H9 (cell line): ENCODE measurements around the gene PLXNA2. TPM values are rescaled to one million over a fixed set of nuclear protein-coding genes. Genes with fewer than 3 reads are reported as not detected.

ENCODE experiments used
- DNase-seq: peaks from one replicate; pipeline ENCODE4 v3.0.0-alpha.2; 2017
- H2AFZ ChIP-seq: one replicate; pipeline ENCODE4 v1.6.1; 2013; ENCODE audit warnings: mild to moderate bottlenecking, low read length, control low read depth, moderate library complexity
- H2AK5ac ChIP-seq: 2 replicates; pipeline ENCODE4 v1.6.1; 2013; ENCODE audit warnings: low read length, control low read depth, mixed read lengths; ENCODE audit not compliant: insufficient read length
- H2BK120ac ChIP-seq: one replicate; pipeline ENCODE4 v1.6.1; 2013; ENCODE audit warnings: low read depth, mild to moderate bottlenecking, low read length, control low read depth, inconsistent platforms; ENCODE audit not compliant: poor library complexity, severe bottlenecking
- H2BK12ac ChIP-seq: 2 replicates; pipeline ENCODE4 v1.6.1; 2013; ENCODE audit warnings: low read length, control low read depth, mixed read lengths, low read depth; ENCODE audit not compliant: insufficient read length
- H2BK15ac ChIP-seq: 2 replicates; pipeline ENCODE4 v1.6.1; 2013; ENCODE audit warnings: low read depth, low read length, control low read depth
- H2BK20ac ChIP-seq: one replicate; pipeline ENCODE4 v1.6.1; 2013; ENCODE audit warnings: low read depth, mild to moderate bottlenecking, low read length, control low read depth, inconsistent platforms; ENCODE audit not compliant: poor library complexity, severe bottlenecking
- H2BK5ac ChIP-seq: 2 replicates; pipeline ENCODE4 v1.6.1; 2013; ENCODE audit warnings: low read length, control low read depth, mixed read lengths; ENCODE audit not compliant: insufficient read length
- H3K14ac ChIP-seq: 2 replicates; pipeline ENCODE4 v1.6.1; 2013; ENCODE audit warnings: low read length, control low read depth; ENCODE audit not compliant: insufficient read depth
- H3K18ac ChIP-seq: 2 replicates; pipeline ENCODE4 v1.6.1; 2013; ENCODE audit warnings: low read depth, mild to moderate bottlenecking, mixed read lengths, low read length, control low read depth; ENCODE audit not compliant: insufficient read length
- H3K23ac ChIP-seq: 2 replicates; pipeline ENCODE4 v1.6.1; 2013; ENCODE audit warnings: low read length, control low read depth, mixed read lengths, low read depth; ENCODE audit not compliant: insufficient read length
- H3K23me2 ChIP-seq: 2 replicates; pipeline ENCODE4 v1.6.1; 2013; ENCODE audit warnings: low read depth, mild to moderate bottlenecking, mixed read lengths, low read length, control low read depth; ENCODE audit not compliant: insufficient read length, poor library complexity, severe bottlenecking
- H3K27ac ChIP-seq: 2 replicates; pipeline ENCODE4 v1.5.1; 2013; ENCODE audit warnings: low read length, control low read depth, mixed read lengths, low read depth; ENCODE audit not compliant: insufficient read length
- H3K27me3 ChIP-seq: 2 replicates; pipeline ENCODE4 v1.6.1; 2013; ENCODE audit warnings: low read length, control low read depth, inconsistent platforms; ENCODE audit not compliant: insufficient read depth
- H3K4ac ChIP-seq: 2 replicates; pipeline ENCODE4 v1.6.1; 2013; ENCODE audit warnings: low read depth, mild to moderate bottlenecking, control low read depth, inconsistent platforms, low read length, moderate library complexity
- H3K4me1 ChIP-seq: 2 replicates; pipeline ENCODE4 v1.6.1; 2013; ENCODE audit warnings: low read length, control low read depth, inconsistent platforms; ENCODE audit not compliant: insufficient read depth
- H3K4me2 ChIP-seq: 2 replicates; pipeline ENCODE4 v1.6.1; 2013; ENCODE audit warnings: low read length, control low read depth, mixed read lengths; ENCODE audit not compliant: insufficient read length, insufficient read depth
- H3K56ac ChIP-seq: 2 replicates; pipeline ENCODE4 v1.6.1; 2013; ENCODE audit warnings: low read depth, mild to moderate bottlenecking, mixed read lengths, low read length, control low read depth; ENCODE audit not compliant: insufficient read length
- H3K79me1 ChIP-seq: 2 replicates; pipeline ENCODE4 v1.6.1; 2013; ENCODE audit warnings: low read depth, mild to moderate bottlenecking, moderate library complexity, low read length, control low read depth, inconsistent platforms; ENCODE audit not compliant: insufficient read depth, poor library complexity, severe bottlenecking
- H3K79me2 ChIP-seq: 2 replicates; pipeline ENCODE4 v1.6.1; 2013; ENCODE audit warnings: low read length, control low read depth, inconsistent platforms; ENCODE audit not compliant: insufficient read depth
- H3K9ac ChIP-seq: 2 replicates; pipeline ENCODE4 v1.6.1; 2013; ENCODE audit warnings: low read length, control low read depth, mixed read lengths; ENCODE audit not compliant: insufficient read length; ENCODE audit errors: extremely low read depth
- H3K9me3 ChIP-seq: one replicate; pipeline ENCODE4 v1.6.1; 2013; ENCODE audit warnings: low read depth, low read length, inconsistent platforms; ENCODE audit not compliant: control insufficient read depth
- H3T11ph ChIP-seq: one replicate; pipeline ENCODE4 v1.6.1; 2013; ENCODE audit warnings: mild to moderate bottlenecking, low read length, control low read depth, inconsistent platforms
- H4K20me1 ChIP-seq: one replicate; pipeline ENCODE4 v1.6.1; 2013; ENCODE audit not compliant: control insufficient read depth, insufficient read length, insufficient read depth
- H4K5ac ChIP-seq: 2 replicates; pipeline ENCODE4 v1.6.1; 2013; ENCODE audit warnings: low read depth, mild to moderate bottlenecking, mixed read lengths, low read length, control low read depth; ENCODE audit not compliant: insufficient read length
- H4K8ac ChIP-seq: replicated peaks from 2 replicates; pipeline ENCODE4 v1.6.1; 2013; ENCODE audit warnings: low read length, control low read depth, mixed read lengths, low read depth; ENCODE audit not compliant: insufficient read length
- H4K91ac ChIP-seq: 2 replicates; pipeline ENCODE4 v1.6.1; 2013; ENCODE audit warnings: low read depth, mild to moderate bottlenecking, moderate library complexity, mixed read lengths, low read length, control low read depth; ENCODE audit not compliant: insufficient read length
- H3K27ac Mint-ChIP-seq, 3 experiments: 2 replicates in 2 of 3; 3 replicates in 1 of 3; pipeline ENCODE4 v1.8.0; 2020 to 2021; ENCODE audit warnings: mixed read lengths in 3 of 3, mild to moderate bottlenecking in 1 of 3, moderate library complexity in 1 of 3
- H3K27me3 Mint-ChIP-seq: 2 replicates; pipeline ENCODE4 v1.8.0; 2021; ENCODE audit warnings: low read depth, mild to moderate bottlenecking, moderate library complexity, mixed read lengths
- H3K36me3 Mint-ChIP-seq, 3 experiments: 2 replicates in 2 of 3; 3 replicates in 1 of 3; pipeline ENCODE4 v1.8.0; 2020 to 2021; ENCODE audit warnings: low read depth in 3 of 3, mixed read lengths in 3 of 3; ENCODE audit not compliant: insufficient read depth in 1 of 3
- H3K4me1 Mint-ChIP-seq, 2 experiments: 2 replicates each; pipeline ENCODE4 v1.8.0; 2020; ENCODE audit warnings: mixed read lengths in 2 of 2
- H3K4me3 Mint-ChIP-seq, 2 experiments: 2 replicates in 1 of 2; 3 replicates in 1 of 2; pipeline ENCODE4 v1.8.0; 2020 to 2021; ENCODE audit warnings: mild to moderate bottlenecking in 2 of 2, mixed read lengths in 2 of 2, moderate library complexity in 1 of 2
- H3K9me3 Mint-ChIP-seq, 2 experiments: 2 replicates in 1 of 2; 3 replicates in 1 of 2; pipeline ENCODE4 v1.8.0; 2020; ENCODE audit warnings: mild to moderate bottlenecking in 2 of 2, mixed read lengths in 2 of 2, moderate library complexity in 1 of 2
- CTCF ChIP-seq: fragments of 200-600 bp; sonication (generic); conservative IDR thresholded peaks from 3 replicates; pipeline ENCODE4 v1.8.0; 2021; ENCODE audit warnings: antibody characterized with exemption, mild to moderate bottlenecking
- WGBS: extraction: QIAGEN DNeasy Blood & Tissue Kit; methylation state at CpG from one replicate; pipeline ENCODE4 v1.1.7; 2013; ENCODE audit warnings: missing lambda C conversion rate, low lambda C conversion rate, mixed read lengths; ENCODE audit not compliant: insufficient read length; ENCODE audit errors: extremely low coverage; 5-methylcytosine and 5-hydroxymethylcytosine counted together
- total RNA-seq: library from RNA; stranded (reverse); gene quantifications from 2 replicates; pipeline ENCODE4 v1.2.1, GENCODE V29; 2021

The PLXNA2 gene
- total RNA-seq, 1 experiment from 2014 or later: 0.57 TPM

GRCh38 chr1:208009303-208009702 is 234.9 kb downstream of the PLXNA2 start:
- TF ChIP-seq CTCF: no peak
- Histone ChIP-seq H3K56ac (no peak overlapping the region), H2BK120ac (no peak overlapping the region), H3K14ac (no peak overlapping the region), H2AK5ac (no peak overlapping the region), H3K79me2 (no peaks in the 10 kb centered on the region), H4K20me1 (no peaks in the 10 kb centered on the region), H3T11ph (no peak overlapping the region), H3K79me1 (no peaks in the 10 kb centered on the region), H3K27ac (no peak overlapping the region), H3K9ac (no peak overlapping the region), H3K27me3 (no peaks in the 10 kb centered on the region), H2BK15ac (no peak overlapping the region), H3K23me2 (no peaks in the 10 kb centered on the region), H3K23ac (no peak overlapping the region), H3K4me1 (no peaks in the 10 kb centered on the region), H2BK5ac (no peak overlapping the region), H4K5ac (no peak overlapping the region), H2AFZ (no peak overlapping the region), H3K18ac (no peak overlapping the region), H2BK20ac (no peak overlapping the region), H4K8ac (no peak overlapping the region), H2BK12ac (no peak overlapping the region), H3K4ac (no peak overlapping the region), H4K91ac (no peak overlapping the region), H3K9me3 (no peaks in the 10 kb centered on the region), H3K4me2 (no peak overlapping the region)
- Mint-ChIP-seq H3K9me3 (no peaks in the 10 kb centered on the region), H3K36me3 (no peaks in the 10 kb centered on the region), H3K27ac (no peak overlapping the region), H3K4me1 (no peaks in the 10 kb centered on the region), H3K27me3 (peaks cover 4% of the 10 kb centered on the region), H3K4me3 (no peak overlapping the region)
- no peak for DNase-seq
- WGBS: no CpG with 5 or more reads among the region's 8 CpGs
